ENCODE data around the gene CUTC. TPM values are rescaled to one million over a fixed set of nuclear protein-coding genes. Genes with fewer than 3 reads are reported as not detected.

Gene CUTC
- polyA plus RNA-seq, 2 of the 4 experiments (the other 2 are of a cell fraction): 47.6 to 66.5 TPM

- H3K4me1 ChIP-seq: peaks cover 25% of the 10 kb centered on the region
- H3K4me2 ChIP-seq: no peak overlapping the region
- TF ChIP-seq CEBPB (IDR thresholded peaks at IDR 0.05) (no peak), HEYL (CRISPR knock-in tag; IDR thresholded peaks at IDR 0.05) (no peak), NR3C1 (IDR thresholded peaks at IDR 0.05) (no peak), GATA3 (IDR thresholded peaks at IDR 0.05; ENCODE audit: borderline replicate concordance) (no peak), RNF2 (IDR thresholded peaks at IDR 0.05; ENCODE audit: borderline replicate concordance, low read depth) (no peak), MAFK (IDR thresholded peaks at IDR 0.05; ENCODE audit: partially characterized antibody) (no peak), JUNB (IDR thresholded peaks at IDR 0.05) (no peak), EP300 (IDR thresholded peaks at IDR 0.05) (no peak), RARB (CRISPR knock-in tag; IDR thresholded peaks at IDR 0.05) (no peak), ZNF302 (CRISPR knock-in tag; IDR thresholded peaks at IDR 0.05) (no peak), POLR2AphosphoS2 (conservative IDR thresholded peaks at IDR 0.05; ENCODE audit: low read length) (no peak)
- H3K9me3 ChIP-seq: no peaks in the 10 kb centered on the region
- peak in 1 of 2 experiments; percentile 40 for DNase-seq (ENCODE audit: low read depth in 1 of 2, low spot score in 1 of 2)
- ATAC-seq: peak; percentile 92 to 93; a peak in 5 of 6 replicates
- H3K27ac ChIP-seq: no peak overlapping the region
- 35% methylated on average over 1 of the region's 1 CpG for WGBS (ENCODE audit: missing lambda C conversion rate)
- H3K4me3 ChIP-seq: no peak overlapping the region
- ChIA-PET CTCF (interaction anchor here (0.6 to 1.1 kb wide), 4 partner anchors 10 to 36 kb away, joined by 3 to 4 read pairs (median 3); no protein-coding TSS in a partner anchor), POLR2A (interaction anchor here (0.6 to 1.1 kb wide), 2 partner anchors 15 to 61 kb away, joined by 3 read pairs; no protein-coding TSS in a partner anchor)
- FAIRE-seq: no peak
Observed at GRCh38 chr10:99682752-99683151, 49.3 kb upstream of the CUTC start.

- POLR2A ChIA-PET: no interaction called here
- FAIRE-seq (no peak), DNase-seq (ENCODE audit: low read depth in 1 of 2, low spot score in 1 of 2) (no peak), ATAC-seq (no peak)
- TF ChIP-seq NPAS2 (CRISPR knock-in tag; IDR thresholded peaks at IDR 0.05; ENCODE audit: borderline replicate concordance): no peak
- TF ChIP-seq EHMT2 (IDR thresholded peaks at IDR 0.05; ENCODE audit: low read depth): no peak
- no peak for TF ChIP-seq CHD2 (IDR thresholded peaks at IDR 0.05; ENCODE audit: low read length, partially characterized antibody)
- TF ChIP-seq FOSL2 (IDR thresholded peaks at IDR 0.05): no peak
- TF ChIP-seq FOSL2 (CRISPR knock-in tag; IDR thresholded peaks at IDR 0.05): no peak
- TF ChIP-seq EP300 (IDR thresholded peaks at IDR 0.05): no peak
- TF ChIP-seq PBX3 (IDR thresholded peaks at IDR 0.05): no peak
- TF ChIP-seq MAFK (IDR thresholded peaks at IDR 0.05; ENCODE audit: partially characterized antibody): no peak
- no peak for TF ChIP-seq GATA3 (IDR thresholded peaks at IDR 0.05; ENCODE audit: borderline replicate concordance)
- no peak for TF ChIP-seq ATOH8 (CRISPR knock-in tag; IDR thresholded peaks at IDR 0.05; ENCODE audit: low read depth)
- TF ChIP-seq KDM1A (IDR thresholded peaks at IDR 0.05; ENCODE audit: low read depth): no peak
- no peak for TF ChIP-seq TP53 (CRISPR knock-in tag; IDR thresholded peaks at IDR 0.05)
- no peak for TF ChIP-seq RAD21 (conservative IDR thresholded peaks at IDR 0.05 in 1 of 2, IDR thresholded peaks at IDR 0.05 in 1 of 2)
- Histone ChIP-seq H3K9me3 (no peaks in the 10 kb centered on the region), H3K4me2 (no peak overlapping the region), H3K27ac (no peak overlapping the region), H3K4me1 (peaks cover 25% of the 10 kb centered on the region), H3K4me3 (no peak overlapping the region)
- CTCF ChIA-PET: interaction anchor here (0.6 to 1.5 kb wide), 2 partner anchors 20 to 88 kb away, joined by 3 to 5 read pairs; no protein-coding TSS in a partner anchor
- WGBS (ENCODE audit: missing lambda C conversion rate): 87% methylated on average over 2 of the region's 2 CpGs
Observed at GRCh38 chr10:99685597-99685967, 46.5 kb upstream of the CUTC start.

GRCh38 chr10:99689461-99689860 is 42.6 kb upstream of the CUTC start:
- TF ChIP-seq CHD4 (IDR thresholded peaks at IDR 0.05; ENCODE audit: borderline replicate concordance): no peak
- Histone ChIP-seq H3K4me3 (no peak overlapping the region), H3K4me2 (no peak overlapping the region), H3K4me1 (peaks cover 8% of the 10 kb centered on the region; the same call in 2 of the 3 replicates), H3K27ac (no peak overlapping the region), H3K9me3 (no peaks in the 10 kb centered on the region)
- peak; percentile 46 for FAIRE-seq
- WGBS (ENCODE audit: missing lambda C conversion rate): 91% methylated on average over 1 of the region's 1 CpG
- no peak for ATAC-seq
- DNase-seq (ENCODE audit: low read depth in 1 of 2, low spot score in 1 of 2): no peak
- ChIA-PET POLR2A (no interaction called here), CTCF (no interaction called here)

Measured in A549 (cell line).